HepG2 (cell line): Measurements from ENCODE around the gene MTUS2.

ENCODE experiments used
- POLR2AphosphoS2 ChIP-seq: IDR thresholded peaks from 2 replicates; pipeline ENCODE4 v1.6.1; 2011; ENCODE audit warnings: low read depth, low read length, improper control_type of control experiment
- YY1 ChIP-seq: IDR thresholded peaks from 2 replicates; pipeline ENCODE4 v1.6.1; 2011; ENCODE audit warnings: low read length, low read depth, moderate library complexity, mild to moderate bottlenecking; ENCODE audit not compliant: insufficient read depth, insufficient replicate concordance
- ZNF317 ChIP-seq: sonication (generic); formaldehyde crosslinking; IDR thresholded peaks from 2 replicates; pipeline ENCODE4 v1.5.0; 2020; ENCODE audit warnings: mild to moderate bottlenecking, missing genetic modification reagents
- ZNF720 ChIP-seq: sonication (generic); formaldehyde crosslinking; IDR thresholded peaks from 2 replicates; pipeline ENCODE4 v1.4.0; 2020; ENCODE audit warnings: missing genetic modification reagents
- ZNF781 ChIP-seq: sonication (generic); formaldehyde crosslinking; IDR thresholded peaks from 2 replicates; pipeline ENCODE4 v1.5.1; 2020; ENCODE audit warnings: borderline replicate concordance, mild to moderate bottlenecking, missing genetic modification reagents; ENCODE audit errors: not compliant biosample characterization
- ZSCAN29 ChIP-seq: sonication (generic); formaldehyde crosslinking; conservative IDR thresholded peaks from 2 replicates; pipeline ENCODE4 v1.4.0; 2020; ENCODE audit warnings: mild to moderate bottlenecking, missing genetic modification reagents
- TF ChIP-seq, protein P1 (sequence below): fragments of 450-650 bp; IDR thresholded peaks from 2 replicates; pipeline ENCODE4 v1.6.1; 2016
- TF ChIP-seq, protein P2 (sequence below): sonication (generic); formaldehyde crosslinking; IDR thresholded peaks from 2 replicates; pipeline ENCODE4 v1.8.0; 2022; ENCODE audit warnings: mild to moderate bottlenecking, missing genetic modification reagents
- TF ChIP-seq, protein P3 (sequence below), 2 experiments: sonication (generic) in 1 of 2; formaldehyde crosslinking in 1 of 2; IDR thresholded peaks; 2 replicates each; pipeline versions ENCODE4 v1.5.1 to v1.6.1; 2011 to 2020; ENCODE audit warnings: borderline replicate concordance in 1 of 2, low read depth in 1 of 2, low read length in 1 of 2, mild to moderate bottlenecking in 1 of 2, missing genetic modification reagents in 1 of 2, moderate library complexity in 1 of 2

DNA sequence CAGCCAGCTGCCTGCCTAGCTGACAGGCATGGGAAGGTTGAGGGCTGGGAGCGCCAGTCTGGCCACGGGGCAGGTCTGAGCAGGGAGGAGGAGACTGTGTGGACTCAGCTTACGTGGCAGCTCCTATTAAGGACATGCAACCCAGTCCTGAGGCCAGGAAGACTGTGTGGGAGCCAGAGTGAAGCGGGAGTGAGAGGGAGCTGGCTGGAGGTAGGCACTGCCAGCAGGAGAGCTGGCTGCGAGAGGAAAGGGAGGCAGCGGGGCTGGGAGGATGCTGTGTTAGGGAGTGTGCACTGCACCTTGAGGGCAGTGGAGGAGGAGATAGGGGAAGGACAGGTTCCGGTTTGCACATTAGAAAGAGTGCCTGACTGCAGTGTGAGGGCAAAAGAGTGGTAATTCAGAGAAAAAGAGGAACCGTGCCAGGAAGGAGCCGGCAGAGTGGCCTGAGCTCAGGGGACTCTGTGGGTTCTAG lies 676.1 kb downstream of the MTUS2 start:
- TF ChIP-seq ZNF317 (no peak), ZNF781 (CRISPR knock-in tag) (no peak), POLR2AphosphoS2 (no peak), YY1 (no peak), ZNF720 (CRISPR knock-in tag) (no peak), ZSCAN29 (CRISPR knock-in tag) (no peak)
- TF ChIP-seq, protein P1, sequence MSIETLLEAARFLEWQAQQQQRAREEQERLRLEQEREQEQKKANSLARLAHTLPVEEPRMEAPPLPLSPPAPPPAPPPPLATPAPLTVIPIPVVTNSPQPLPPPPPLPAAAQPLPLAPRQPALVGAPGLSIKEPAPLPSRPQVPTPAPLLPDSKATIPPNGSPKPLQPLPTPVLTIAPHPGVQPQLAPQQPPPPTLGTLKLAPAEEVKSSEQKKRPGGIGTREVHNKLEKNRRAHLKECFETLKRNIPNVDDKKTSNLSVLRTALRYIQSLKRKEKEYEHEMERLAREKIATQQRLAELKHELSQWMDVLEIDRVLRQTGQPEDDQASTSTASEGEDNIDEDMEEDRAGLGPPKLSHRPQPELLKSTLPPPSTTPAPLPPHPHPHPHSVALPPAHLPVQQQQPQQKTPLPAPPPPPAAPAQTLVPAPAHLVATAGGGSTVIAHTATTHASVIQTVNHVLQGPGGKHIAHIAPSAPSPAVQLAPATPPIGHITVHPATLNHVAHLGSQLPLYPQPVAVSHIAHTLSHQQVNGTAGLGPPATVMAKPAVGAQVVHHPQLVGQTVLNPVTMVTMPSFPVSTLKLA = no peak
- TF ChIP-seq, protein P2, sequence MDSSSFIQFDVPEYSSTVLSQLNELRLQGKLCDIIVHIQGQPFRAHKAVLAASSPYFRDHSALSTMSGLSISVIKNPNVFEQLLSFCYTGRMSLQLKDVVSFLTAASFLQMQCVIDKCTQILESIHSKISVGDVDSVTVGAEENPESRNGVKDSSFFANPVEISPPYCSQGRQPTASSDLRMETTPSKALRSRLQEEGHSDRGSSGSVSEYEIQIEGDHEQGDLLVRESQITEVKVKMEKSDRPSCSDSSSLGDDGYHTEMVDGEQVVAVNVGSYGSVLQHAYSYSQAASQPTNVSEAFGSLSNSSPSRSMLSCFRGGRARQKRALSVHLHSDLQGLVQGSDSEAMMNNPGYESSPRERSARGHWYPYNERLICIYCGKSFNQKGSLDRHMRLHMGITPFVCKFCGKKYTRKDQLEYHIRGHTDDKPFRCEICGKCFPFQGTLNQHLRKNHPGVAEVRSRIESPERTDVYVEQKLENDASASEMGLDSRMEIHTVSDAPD = no peak
- TF ChIP-seq, protein P3, sequence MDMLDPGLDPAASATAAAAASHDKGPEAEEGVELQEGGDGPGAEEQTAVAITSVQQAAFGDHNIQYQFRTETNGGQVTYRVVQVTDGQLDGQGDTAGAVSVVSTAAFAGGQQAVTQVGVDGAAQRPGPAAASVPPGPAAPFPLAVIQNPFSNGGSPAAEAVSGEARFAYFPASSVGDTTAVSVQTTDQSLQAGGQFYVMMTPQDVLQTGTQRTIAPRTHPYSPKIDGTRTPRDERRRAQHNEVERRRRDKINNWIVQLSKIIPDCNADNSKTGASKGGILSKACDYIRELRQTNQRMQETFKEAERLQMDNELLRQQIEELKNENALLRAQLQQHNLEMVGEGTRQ (IDR thresholded peaks at IDR 0.05; ENCODE audit: low read depth, low read length) = no peak
- TF ChIP-seq, protein P3 (CRISPR knock-in tag; IDR thresholded peaks at IDR 0.05; ENCODE audit: borderline replicate concordance) = no peak
